Renal cortex interstitium (tissue), 11 donors: ENCODE measurements around the gene CKAP4. TPM values are rescaled to one million over a fixed set of nuclear protein-coding genes. Genes with fewer than 3 reads are reported as not detected.

ENCODE experiments used
- DNase-seq, 11 donors: peaks; one replicate each; pipeline ENCODE4 v3.0.0-alpha.2; 2013; ENCODE audit warnings: low read depth in 9 of 11, low spot score in 4 of 11; ENCODE audit errors: extremely low read depth in 1 of 11
- polyA plus RNA-seq, 3 donors: library from polyadenylated mRNA; unstranded; fragments of 120-200 nt; gene quantifications; one replicate each; pipeline ENCODE4 v1.2.1, GENCODE V29; 2013; ENCODE audit not compliant: insufficient read length in 3 of 3

CKAP4 gene
- polyA plus RNA-seq, 3 donors = 108 to 128 (median 109) TPM

DNA sequence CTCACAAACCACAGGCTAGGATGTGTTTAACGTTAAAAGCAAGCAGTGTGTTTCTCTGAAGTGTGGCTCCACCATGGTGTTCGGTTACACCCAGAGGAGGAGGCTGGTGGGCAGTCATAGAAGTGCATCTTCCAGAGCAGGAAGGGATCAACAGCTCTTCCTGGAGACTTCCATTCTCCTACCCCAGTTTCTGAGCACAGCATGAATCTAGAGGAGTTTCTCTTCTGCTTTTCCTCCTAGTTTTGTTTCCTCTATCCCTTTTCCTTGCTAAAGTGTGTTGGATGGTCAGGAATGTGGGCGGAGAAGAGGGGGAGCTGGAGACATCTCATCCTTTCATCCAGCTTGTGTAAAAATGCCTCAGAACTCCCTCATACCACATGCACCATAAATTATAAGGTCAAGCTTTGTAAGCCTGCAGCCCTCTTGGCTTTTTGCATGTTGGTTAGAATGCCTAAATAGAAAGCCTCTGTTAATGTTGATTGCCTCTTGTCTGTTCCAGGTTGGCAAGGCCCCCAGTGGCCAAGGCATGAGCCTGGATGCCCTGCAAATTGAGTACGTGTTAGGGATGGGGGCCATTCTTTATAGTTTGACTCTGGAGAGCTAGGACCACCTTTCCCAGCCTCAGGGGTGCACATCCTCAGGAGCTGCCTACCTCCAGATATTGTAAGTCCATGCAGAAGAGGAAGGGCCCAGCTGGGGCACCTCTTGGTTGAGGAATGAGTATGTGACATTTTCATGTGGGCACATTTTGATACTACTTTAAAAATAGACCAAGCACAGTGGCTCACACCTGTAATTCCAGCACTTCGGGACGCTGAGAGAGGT, 4.0 kb upstream of the CKAP4 start:
- DNase-seq = peak in 4 of 11 donors; percentile 62 to 79 (median 71)

GRCh38 chr12:106249411-106250135, 1.8 kb upstream of the CKAP4 start:
- no peak for DNase-seq

- no peak for DNase-seq
Observed at GRCh38 chr12:106248846-106249371, 1.1 kb upstream of the CKAP4 start.

GRCh38 chr12:106248312-106248845, 559 bp upstream of the CKAP4 start:
- DNase-seq = peak in 6 of 11 donors; percentile 42 to 68 (median 50)

DNA sequence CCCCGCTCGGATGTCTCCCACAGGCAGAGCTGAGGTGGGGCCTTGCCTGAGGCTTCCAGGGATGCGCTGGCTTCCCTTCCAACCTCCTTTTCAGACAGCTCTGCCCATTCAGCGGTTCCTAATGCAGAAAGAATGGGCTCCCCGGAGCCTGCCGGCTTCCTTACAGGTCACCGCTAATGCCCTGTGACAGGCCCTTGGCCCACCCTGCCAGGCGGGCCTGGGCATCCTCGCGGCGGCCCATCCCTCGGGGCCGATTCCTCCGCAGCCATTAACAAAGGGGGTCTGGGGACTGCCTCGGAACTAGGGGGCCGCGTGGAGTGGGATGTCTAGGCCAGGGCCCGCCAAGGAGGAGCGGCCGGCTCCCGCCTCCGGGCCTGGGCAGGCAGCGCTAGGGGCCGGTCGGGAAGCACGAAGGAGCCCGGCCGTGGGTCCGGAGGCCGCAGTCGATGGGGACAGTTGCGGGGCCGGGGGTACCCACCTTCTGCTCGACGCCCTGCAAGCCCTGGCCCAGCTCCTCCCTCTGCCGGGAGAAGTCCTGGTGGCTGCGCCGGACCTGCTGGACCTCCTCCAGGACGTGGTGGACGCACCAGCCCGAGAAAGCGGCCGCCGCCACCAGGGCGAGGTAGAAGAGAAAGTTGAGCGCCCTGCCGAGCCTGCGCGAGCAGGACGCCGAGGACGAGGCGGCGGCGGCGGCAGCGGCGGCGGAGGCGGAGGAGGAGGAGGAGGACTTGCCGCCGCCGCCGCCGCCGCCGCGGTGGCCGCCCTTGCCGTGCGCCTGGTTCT, 738 bp downstream of the CKAP4 start:
- peak in 3 of 11 donors; percentile 44 to 47 (median 46) for DNase-seq

- DNase-seq = no peak
Observed at GRCh38 chr12:106245767-106246166, 2.1 kb downstream of the CKAP4 start.

DNA sequence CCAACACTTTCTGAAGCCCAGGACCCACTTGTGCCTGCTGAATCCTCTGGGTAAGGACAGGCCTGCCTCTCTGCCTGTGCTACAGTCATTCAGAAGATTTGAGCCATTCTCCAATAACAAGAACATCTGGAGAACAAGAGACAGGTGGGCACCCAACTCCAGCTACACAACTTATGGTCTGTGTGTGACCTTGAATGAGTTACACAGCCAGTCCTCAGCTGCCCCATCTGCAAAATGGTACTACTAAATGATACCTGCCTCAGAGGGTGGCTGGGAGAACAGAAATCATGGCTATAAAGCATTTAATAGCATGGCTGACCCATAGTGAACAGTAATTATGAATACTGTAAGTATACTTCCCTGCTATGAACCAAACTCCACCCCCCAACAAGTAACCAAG, 4.2 kb downstream of the CKAP4 start:
- DNase-seq = no peak

DNA sequence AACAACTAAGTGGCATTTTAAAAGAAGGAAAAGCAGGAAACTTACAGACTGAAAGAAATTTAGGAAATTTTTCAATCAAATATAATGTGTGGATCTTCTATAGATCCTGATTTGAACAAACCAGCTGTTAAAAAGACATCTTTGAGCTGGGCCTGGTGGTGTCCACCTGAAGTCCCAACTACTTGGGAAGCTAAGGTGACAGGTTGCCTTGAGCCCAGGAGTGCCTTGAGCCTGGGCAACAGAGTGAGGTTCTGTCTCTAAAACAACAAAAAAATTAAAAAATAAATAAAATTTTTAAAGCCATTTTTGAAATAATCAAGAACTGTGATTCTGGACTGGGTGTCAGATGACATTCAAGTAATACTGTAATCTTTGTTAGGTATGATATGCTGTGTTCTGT, 7.0 kb downstream of the CKAP4 start:
- no peak for DNase-seq

DNA sequence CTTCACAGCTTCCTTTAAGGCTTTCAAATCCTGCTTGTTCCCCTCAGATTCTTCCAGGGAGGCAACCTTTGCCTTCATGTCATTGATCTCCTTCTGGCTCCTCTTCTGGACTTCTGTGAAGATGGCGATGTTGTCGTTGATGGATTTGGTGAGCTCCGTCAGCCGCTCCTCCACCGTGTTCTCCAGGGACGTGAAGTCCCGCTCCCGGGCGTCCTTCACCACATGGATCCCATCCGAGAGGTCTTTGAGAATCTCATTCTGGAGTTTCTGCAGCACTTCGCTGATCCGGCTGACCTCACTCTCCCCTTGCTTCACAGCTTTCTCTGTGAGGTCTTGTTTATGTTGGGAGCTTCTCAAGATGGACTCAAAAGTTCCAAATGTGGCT, 7.9 kb downstream of the CKAP4 start:
- no peak for DNase-seq

GRCh38 chr12:106239241-106239950, 8.4 kb downstream of the CKAP4 start:
- no peak for DNase-seq

DNA sequence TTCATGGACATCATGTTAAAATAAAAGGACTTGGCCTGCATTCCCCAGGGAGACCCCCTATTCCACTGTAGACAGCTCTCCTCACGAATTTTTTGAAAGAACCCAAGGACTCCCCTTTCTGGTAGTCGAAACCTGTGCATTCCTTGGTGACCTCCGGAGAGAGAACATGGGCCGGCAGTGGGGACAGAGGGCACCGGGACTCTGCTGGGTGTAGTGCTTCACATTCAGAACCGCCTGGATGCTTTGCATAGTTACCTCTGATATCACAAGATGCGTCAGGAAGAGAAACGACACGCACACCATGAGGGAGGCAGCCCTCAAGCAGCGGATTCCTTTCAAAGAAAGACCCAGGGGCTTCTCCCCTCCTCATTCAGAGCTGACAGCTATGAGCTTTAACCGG, 9.7 kb downstream of the CKAP4 start:
- DNase-seq = no peak

DNA sequence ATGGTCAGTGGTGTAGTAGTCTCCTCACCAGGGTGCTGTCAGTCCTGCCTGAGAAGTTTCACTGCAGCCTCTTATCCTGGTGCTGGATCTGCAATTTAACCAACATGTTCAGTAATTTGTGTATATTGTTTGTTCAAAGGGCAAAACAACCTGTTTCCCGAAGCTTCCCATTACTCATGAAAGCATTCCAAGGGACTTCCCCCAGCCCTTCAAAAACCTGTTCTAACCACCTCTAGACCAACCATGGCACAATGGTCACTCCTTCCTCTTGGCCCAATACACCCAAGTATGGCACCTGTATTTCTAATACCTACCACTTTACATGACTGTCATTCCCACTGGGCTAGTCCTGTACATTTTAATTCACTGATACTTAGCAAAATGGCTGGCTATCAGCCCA, 12.1 kb downstream of the CKAP4 start:
- DNase-seq = no peak

- DNase-seq = no peak
Observed at GRCh38 chr12:106234449-106234848, 13.4 kb downstream of the CKAP4 start.

GRCh38 chr12:106233011-106233410, 14.8 kb downstream of the CKAP4 start:
- no peak for DNase-seq

DNA sequence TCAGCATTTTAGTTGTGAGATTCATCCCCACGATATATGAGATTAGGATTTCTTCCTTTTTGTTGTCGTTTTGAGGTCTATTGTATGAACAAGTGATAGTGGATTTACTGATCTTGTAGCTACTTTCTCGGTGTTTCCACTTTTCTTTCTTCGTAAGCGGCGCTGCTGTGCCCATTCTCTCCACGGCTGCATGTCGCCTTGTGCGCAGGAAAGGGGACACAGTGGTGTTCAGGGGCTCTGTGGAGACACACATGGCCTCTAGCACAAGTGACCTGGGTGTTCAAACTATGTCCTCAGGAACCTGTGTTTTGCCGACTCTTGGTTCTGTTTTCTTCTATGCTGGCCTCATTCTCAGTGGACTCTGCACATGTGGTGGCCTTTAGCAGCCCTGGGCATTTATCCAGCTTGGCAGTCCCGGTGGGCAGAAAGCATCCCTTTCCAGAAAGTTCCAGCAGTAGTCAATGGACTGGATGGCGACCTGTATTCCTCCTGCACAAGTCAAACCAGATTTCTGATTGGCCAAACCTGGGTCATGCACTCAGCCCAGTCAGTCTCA, 18.7 kb downstream of the CKAP4 start:
- DNase-seq = no peak

DNA sequence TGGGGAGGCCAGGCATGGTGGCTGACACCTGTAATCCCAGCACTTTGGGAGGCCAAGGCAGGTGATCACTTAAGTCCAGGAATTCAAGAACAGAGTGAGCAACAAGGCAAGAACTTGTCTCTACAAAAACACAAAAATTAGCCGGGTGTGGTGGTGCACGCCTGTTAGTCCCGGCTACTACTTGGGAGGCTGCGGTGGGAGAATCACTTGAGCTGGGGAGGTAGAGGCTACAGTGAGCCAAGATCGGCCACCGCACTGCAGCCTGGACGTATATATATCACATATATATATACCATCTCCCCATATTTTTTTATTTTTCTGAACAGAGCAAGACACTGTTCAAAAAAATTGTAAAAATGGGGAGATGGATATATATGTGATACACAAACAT, 19.5 kb downstream of the CKAP4 start:
- DNase-seq = no peak

- DNase-seq = no peak
Observed at GRCh38 chr12:106227641-106228319, 20.0 kb downstream of the CKAP4 start.
